ENCODE measurements around the gene RGS12. TPM values are rescaled to one million over a fixed set of nuclear protein-coding genes. Genes with fewer than 3 reads are reported as not detected.

The RGS12 gene
- total RNA-seq, 4 donors from 2014 or later: 12.4 to 77.4 (median 17.3) TPM

DNA sequence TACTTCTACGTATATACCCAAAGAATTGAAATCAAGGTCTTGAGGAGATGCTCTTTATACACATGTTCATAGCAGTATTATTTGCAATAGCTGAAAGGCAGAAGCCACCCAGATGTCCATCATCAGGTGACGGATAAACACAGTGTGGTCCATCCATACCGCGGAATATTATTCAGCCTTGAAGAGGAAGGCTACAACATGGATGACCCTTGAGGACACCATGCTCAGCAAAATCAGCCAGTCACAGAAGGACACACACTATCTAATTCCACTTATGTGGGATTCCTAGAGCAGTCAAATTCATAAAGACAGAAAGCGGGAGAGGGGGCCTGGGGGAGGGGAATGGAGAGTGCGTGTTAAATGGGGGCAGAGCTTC lies 44.5 kb downstream of the RGS12 start:
- WGBS, 2 donors (ENCODE audit: low coverage in 1 of 2): 97 to 100% methylated on average over 6 of the region's 6 CpGs
- Histone ChIP-seq H3K36me3 (no peaks in the 10 kb centered on the region), H3K9me3 (no peaks in the 10 kb centered on the region), H3K27me3 (no peaks in the 10 kb centered on the region), H3K27ac (no peak overlapping the region), H3K4me3 (no peak overlapping the region), H3K4me1 (peaks cover 0 to 14% (median 0%) of the 10 kb centered on the region in 4 donors)
- no peak for TF ChIP-seq EP300 (IDR thresholded peaks at IDR 0.05; ENCODE audit: low read depth)
- TF ChIP-seq POLR2A (IDR thresholded peaks at IDR 0.05): no peak
- no peak for TF ChIP-seq POLR2AphosphoS5 (IDR thresholded peaks at IDR 0.05)
- TF ChIP-seq, protein P1, sequence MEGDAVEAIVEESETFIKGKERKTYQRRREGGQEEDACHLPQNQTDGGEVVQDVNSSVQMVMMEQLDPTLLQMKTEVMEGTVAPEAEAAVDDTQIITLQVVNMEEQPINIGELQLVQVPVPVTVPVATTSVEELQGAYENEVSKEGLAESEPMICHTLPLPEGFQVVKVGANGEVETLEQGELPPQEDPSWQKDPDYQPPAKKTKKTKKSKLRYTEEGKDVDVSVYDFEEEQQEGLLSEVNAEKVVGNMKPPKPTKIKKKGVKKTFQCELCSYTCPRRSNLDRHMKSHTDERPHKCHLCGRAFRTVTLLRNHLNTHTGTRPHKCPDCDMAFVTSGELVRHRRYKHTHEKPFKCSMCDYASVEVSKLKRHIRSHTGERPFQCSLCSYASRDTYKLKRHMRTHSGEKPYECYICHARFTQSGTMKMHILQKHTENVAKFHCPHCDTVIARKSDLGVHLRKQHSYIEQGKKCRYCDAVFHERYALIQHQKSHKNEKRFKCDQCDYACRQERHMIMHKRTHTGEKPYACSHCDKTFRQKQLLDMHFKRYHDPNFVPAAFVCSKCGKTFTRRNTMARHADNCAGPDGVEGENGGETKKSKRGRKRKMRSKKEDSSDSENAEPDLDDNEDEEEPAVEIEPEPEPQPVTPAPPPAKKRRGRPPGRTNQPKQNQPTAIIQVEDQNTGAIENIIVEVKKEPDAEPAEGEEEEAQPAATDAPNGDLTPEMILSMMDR (IDR thresholded peaks at IDR 0.05): no peak
- DNase-seq: no peak
- in situ Hi-C loops (cut with MboI; ENCODE audit: low pct_ligation_motif_present in 1 of 4, low pct_unique_long_range_greater_than_20kb in 1 of 4, low sequenced_read_pairs in 3 of 4) (no loop called here), intact Hi-C loops (cut with DNase I; ENCODE audit: low total_unique reads) (no loop called here)

- no peaks in the 10 kb centered on the region for H3K36me3 ChIP-seq
- in situ Hi-C loops (cut with MboI; ENCODE audit: low pct_ligation_motif_present in 1 of 4, low pct_unique_long_range_greater_than_20kb in 1 of 4, low sequenced_read_pairs in 3 of 4) (no loop called here), intact Hi-C loops (cut with DNase I; ENCODE audit: low total_unique reads) (no loop called here)
- H3K4me1 ChIP-seq: peaks cover 0 to 17% (median 0%) of the 10 kb centered on the region in 4 donors
- 74 to 84% methylated on average over 6 to 8 of the region's 8 CpGs for WGBS, 2 donors (ENCODE audit: low coverage in 1 of 2)
- no peak overlapping the region for H3K4me3 ChIP-seq
- H3K9me3 ChIP-seq: no peaks in the 10 kb centered on the region
- TF ChIP-seq EP300 (IDR thresholded peaks at IDR 0.05; ENCODE audit: low read depth) (no peak), POLR2AphosphoS5 (IDR thresholded peaks at IDR 0.05) (no peak), POLR2A (IDR thresholded peaks at IDR 0.05) (no peak)
- TF ChIP-seq, protein P1 (IDR thresholded peaks at IDR 0.05): no peak
- no peak overlapping the region for H3K27ac ChIP-seq
- no peak for DNase-seq
- H3K27me3 ChIP-seq: no peaks in the 10 kb centered on the region
Measured at GRCh38 chr4:3337811-3338210, 45.0 kb downstream of the RGS12 start.

- no peaks in the 10 kb centered on the region for H3K27me3 ChIP-seq
- no peak overlapping the region for H3K4me3 ChIP-seq
- in situ Hi-C loops (cut with MboI; ENCODE audit: low pct_ligation_motif_present in 1 of 4, low pct_unique_long_range_greater_than_20kb in 1 of 4, low sequenced_read_pairs in 3 of 4) (no loop called here), intact Hi-C loops (cut with DNase I; ENCODE audit: low total_unique reads) (no loop called here)
- no peaks in the 10 kb centered on the region for H3K9me3 ChIP-seq
- DNase-seq: no peak
- TF ChIP-seq POLR2A (IDR thresholded peaks at IDR 0.05): no peak
- TF ChIP-seq POLR2AphosphoS5 (IDR thresholded peaks at IDR 0.05): no peak
- no peak for TF ChIP-seq EP300 (IDR thresholded peaks at IDR 0.05; ENCODE audit: low read depth)
- TF ChIP-seq, protein P1 (IDR thresholded peaks at IDR 0.05): no peak
- H3K36me3 ChIP-seq: no peaks in the 10 kb centered on the region
- H3K4me1 ChIP-seq: peaks cover 0 to 17% (median 0%) of the 10 kb centered on the region in 4 donors
- H3K27ac ChIP-seq: no peak overlapping the region
- 89% methylated on average over 12 of the region's 13 CpGs; no CpG with 5 or more reads in 1 of the 2 donors for WGBS, 2 donors (ENCODE audit: low coverage in 1 of 2)
Measured at GRCh38 chr4:3338321-3338838, 45.6 kb downstream of the RGS12 start.

DNA sequence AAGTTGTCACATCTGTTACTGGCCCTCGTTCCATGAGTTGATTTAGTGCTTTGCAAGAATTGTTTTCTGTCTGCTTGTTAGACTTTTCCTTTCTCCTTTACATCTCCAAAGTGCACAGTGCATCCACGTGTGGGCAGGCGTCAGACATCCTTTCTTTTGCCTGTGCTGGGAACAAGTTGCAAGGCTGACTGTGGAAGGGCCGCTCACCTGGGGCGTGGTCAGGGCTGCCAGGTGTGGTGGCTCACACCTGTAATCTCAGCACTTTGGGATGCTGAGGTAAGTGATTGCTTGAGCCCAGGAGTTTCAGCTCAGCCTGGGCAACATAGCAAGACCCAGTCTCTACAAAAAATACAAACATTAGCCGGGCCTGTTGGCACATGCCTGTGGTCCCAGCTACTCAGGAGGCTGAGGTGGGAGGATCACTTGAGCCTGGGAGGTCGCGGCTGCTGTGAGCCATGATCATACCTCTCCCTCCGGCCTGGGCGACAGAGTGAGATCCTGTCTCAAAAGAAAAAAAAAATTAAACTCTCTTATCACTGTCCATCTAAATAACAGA lies 46.2 kb downstream of the RGS12 start:
- Histone ChIP-seq H3K4me1 (peaks cover 0 to 17% (median 0%) of the 10 kb centered on the region in 4 donors), H3K27ac (no peak overlapping the region), H3K36me3 (no peaks in the 10 kb centered on the region), H3K9me3 (no peaks in the 10 kb centered on the region), H3K4me3 (no peak overlapping the region), H3K27me3 (no peaks in the 10 kb centered on the region)
- WGBS, 2 donors (ENCODE audit: low coverage in 1 of 2): 89 to 92% methylated on average over 7 to 9 of the region's 10 CpGs
- no peak for DNase-seq
- TF ChIP-seq EP300 (IDR thresholded peaks at IDR 0.05; ENCODE audit: low read depth) (no peak), POLR2A (IDR thresholded peaks at IDR 0.05) (no peak), POLR2AphosphoS5 (IDR thresholded peaks at IDR 0.05) (no peak)
- TF ChIP-seq, protein P1 (IDR thresholded peaks at IDR 0.05): no peak
- intact Hi-C loops (cut with DNase I; ENCODE audit: low total_unique reads): no loop called here
- in situ Hi-C loops (cut with MboI; ENCODE audit: low pct_ligation_motif_present in 1 of 4, low pct_unique_long_range_greater_than_20kb in 1 of 4, low sequenced_read_pairs in 3 of 4): no loop called here
